Measurements from ENCODE around the gene RGPD8. TPM values are rescaled to one million over a fixed set of nuclear protein-coding genes. Genes with fewer than 3 reads are reported as not detected.
"Not testable (repeated sequence)": the region's sequence is repeated elsewhere in the genome, so short reads cannot be mapped to it uniquely, and the experiment has no call there.

The RGPD8 gene
- total and polyA plus RNA-seq, 2 of the 8 experiments (the other 6 are each of a cell fraction or from before 2014, with no cell fraction given), result 0.51 to 8.2 TPM

DNA sequence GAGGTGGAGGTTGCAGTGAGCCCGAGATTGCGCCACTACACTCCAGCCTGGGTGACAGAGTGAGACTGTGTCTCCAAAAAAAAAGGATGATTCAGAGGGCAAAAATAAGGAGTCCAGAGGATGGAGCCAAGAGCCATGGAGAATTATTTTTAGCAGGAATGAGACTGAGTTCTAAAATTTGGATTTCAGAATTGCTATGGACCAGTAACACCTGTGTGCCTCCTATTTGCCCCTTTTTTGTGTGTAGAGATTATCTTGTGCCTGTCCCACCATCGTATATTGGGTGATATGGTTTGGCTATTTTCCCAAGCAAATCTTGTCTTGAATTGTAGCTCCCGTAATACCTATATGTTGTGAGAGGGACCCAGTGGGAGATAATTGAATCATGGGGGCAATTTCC lies 16.4 kb upstream of the RGPD8 start (continued):
- TF ChIP-seq SIN3A (conservative IDR thresholded peaks at IDR 0.05 in 1 of 2, IDR thresholded peaks at IDR 0.05 in 1 of 2; ENCODE audit: low read depth in 1 of 2, low read length in 2 of 2) (no peak), JUN (IDR thresholded peaks at IDR 0.05; ENCODE audit: low read depth, low read length) (no peak), RAD21 (IDR thresholded peaks at IDR 0.05 in 1 of 2, conservative IDR thresholded peaks at IDR 0.05 in 1 of 2; ENCODE audit: low read depth in 2 of 2, low read length in 2 of 2) (no peak)

DNA sequence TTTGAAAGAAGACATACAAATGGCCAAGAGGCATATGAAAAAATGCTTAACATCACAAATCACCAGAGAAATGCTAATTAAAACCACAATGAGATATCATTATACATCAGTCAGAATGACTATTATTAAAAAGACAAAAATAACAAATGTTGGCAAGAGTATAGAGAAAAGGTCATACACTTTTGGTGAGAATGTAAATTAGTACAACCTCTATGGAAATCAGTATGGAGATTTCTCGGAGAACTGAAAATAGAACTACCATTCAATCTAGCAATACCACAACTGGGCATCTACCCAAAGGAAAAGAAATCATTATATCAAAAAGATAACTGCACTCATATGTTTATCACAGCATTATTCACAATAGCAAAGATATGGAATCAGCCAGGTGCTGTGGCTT lies 10.8 kb upstream of the RGPD8 start:
- H3K4me2 ChIP-seq (ENCODE audit: insufficient read depth in 1 of 2, low read depth in 2 of 2, low read length in 2 of 2); H3K36me3 ChIP-seq (ENCODE audit: control insufficient read depth in 2 of 4, insufficient read depth in 4 of 4, low read length in 3 of 4); H3K9me3 ChIP-seq (ENCODE audit: insufficient read depth in 2 of 2, low read depth in 1 of 2, low read length in 1 of 2); H3K4me3 ChIP-seq (ENCODE audit: extremely low read depth in 1 of 4, insufficient read depth in 2 of 4, low read depth in 3 of 4, low read length in 4 of 4); H4K91ac ChIP-seq (replicated peaks; ENCODE audit: insufficient read length, low read length); H3K56ac ChIP-seq (replicated peaks; ENCODE audit: insufficient read length, low read depth, low read length); H2BK12ac ChIP-seq (ENCODE audit: low read depth, low read length); H3K23me2 ChIP-seq (ENCODE audit: low read depth, low read length); H2AK5ac ChIP-seq (ENCODE audit: low read depth, low read length); H3K79me1 ChIP-seq (ENCODE audit: low read depth, low read length); H4K20me1 ChIP-seq (replicated peaks in 1 of 2; ENCODE audit: control insufficient read depth in 1 of 2, insufficient read depth in 2 of 2, low read length in 2 of 2); H2BK20ac ChIP-seq (ENCODE audit: low read length); H3K9ac ChIP-seq (replicated peaks in 1 of 4; ENCODE audit: extremely low read depth in 1 of 4, low read depth in 3 of 4, low read length in 3 of 4); H3K14ac ChIP-seq (ENCODE audit: insufficient read length); H3K27me3 ChIP-seq (replicated peaks in 1 of 4; ENCODE audit: control insufficient read depth in 3 of 4, extremely low read depth in 1 of 4, insufficient read depth in 3 of 4, low read length in 3 of 4); CTCF ChIA-PET (ENCODE audit: partially characterized antibody); H2BK5ac ChIP-seq (ENCODE audit: low read depth, low read length); DNase-seq (ENCODE audit: low read depth in 1 of 2, low spot score in 2 of 2); H4K5ac ChIP-seq (ENCODE audit: insufficient read length, low read depth, low read length); H2BK120ac ChIP-seq (replicated peaks; ENCODE audit: low read depth, low read length); H3K18ac ChIP-seq (ENCODE audit: extremely low read depth, low read length); FAIRE-seq; POLR2A ChIA-PET (ENCODE audit: partially characterized antibody); H3K23ac ChIP-seq (ENCODE audit: insufficient read length); H3K27ac ChIP-seq (ENCODE audit: low read depth, low read length); H3K4me1 ChIP-seq (replicated peaks in 1 of 4; ENCODE audit: control insufficient read depth in 3 of 4, insufficient read depth in 4 of 4, low read length in 3 of 4); H3K79me2 ChIP-seq (ENCODE audit: control insufficient read depth in 1 of 2, insufficient read depth in 2 of 2, low read length in 2 of 2); H2AFZ ChIP-seq (ENCODE audit: low read length); H4K8ac ChIP-seq (ENCODE audit: extremely low read depth, insufficient read depth, low read length); H2BK15ac ChIP-seq (ENCODE audit: low read length); H3K4ac ChIP-seq (replicated peaks; ENCODE audit: insufficient read length, low read depth, low read length): not testable (repeated sequence)
- no CpG with 5 or more reads among the region's 1 CpG for WGBS, 2 experiments (ENCODE audit: extremely low coverage in 1 of 2, insufficient coverage in 1 of 2, insufficient read length in 1 of 2, insufficient replicate concordance in 2 of 2, low coverage in 1 of 2, low lambda C conversion rate in 2 of 2, missing lambda C conversion rate in 1 of 2)

Measured in H1 (cell line).